Right atrium auricular region (tissue), 2 donors: ENCODE measurements around the gene GNAZ. TPM values are rescaled to one million over a fixed set of nuclear protein-coding genes. Genes with fewer than 3 reads are reported as not detected.

Source experiments
- DNase-seq: peaks from one replicate; pipeline ENCODE4 v3.0.0-alpha.2; 2019; ENCODE audit warnings: low spot score
- H3K27ac ChIP-seq, 2 donors: fragments of 200-600 bp; sonication (generic); 1 replicate in 1 of 2; 2 replicates in 1 of 2; pipeline ENCODE4 v1.5.1; 2016 to 2019
- H3K27me3 ChIP-seq, 2 donors: fragments of 200-600 bp; sonication (generic); one replicate each; pipeline versions ENCODE4 v1.5.1 to v1.6.0; 2017 to 2019
- H3K36me3 ChIP-seq: fragments of 200-600 bp; sonication (generic); one replicate; pipeline ENCODE4 v1.5.1; 2016
- H3K4me1 ChIP-seq, 2 donors: fragments of 200-600 bp; sonication (generic); one replicate each; pipeline versions ENCODE4 v1.5.1 to v1.6.0; 2017 to 2019
- H3K4me3 ChIP-seq, 2 donors: fragments of 200-600 bp; sonication (generic); 1 replicate in 1 of 2; 2 replicates in 1 of 2; pipeline ENCODE4 v1.5.1; 2017 to 2019; ENCODE audit warnings: mild to moderate bottlenecking in 1 of 2, moderate library complexity in 1 of 2
- H3K9me3 ChIP-seq, 2 donors: fragments of 200-600 bp; sonication (generic); one replicate each; pipeline ENCODE4 v1.5.1; 2019
- total RNA-seq, 2 donors: library from RNA; depleted of rRNA; stranded (reverse); fragments of >200 nt; gene quantifications; one replicate each; pipeline ENCODE4 v1.1.0, GENCODE V29; 2016
- TF ChIP-seq, protein P1 (sequence below), 2 donors: fragments of 200-600 bp; sonication (generic); IDR thresholded peaks; one replicate each; pipeline ENCODE4 v1.5.1; 2019; ENCODE audit warnings: antibody characterized with exemption in 2 of 2

The GNAZ gene
- total RNA-seq, 2 donors from 2014 or later: 1.9 to 3.2 TPM

DNA sequence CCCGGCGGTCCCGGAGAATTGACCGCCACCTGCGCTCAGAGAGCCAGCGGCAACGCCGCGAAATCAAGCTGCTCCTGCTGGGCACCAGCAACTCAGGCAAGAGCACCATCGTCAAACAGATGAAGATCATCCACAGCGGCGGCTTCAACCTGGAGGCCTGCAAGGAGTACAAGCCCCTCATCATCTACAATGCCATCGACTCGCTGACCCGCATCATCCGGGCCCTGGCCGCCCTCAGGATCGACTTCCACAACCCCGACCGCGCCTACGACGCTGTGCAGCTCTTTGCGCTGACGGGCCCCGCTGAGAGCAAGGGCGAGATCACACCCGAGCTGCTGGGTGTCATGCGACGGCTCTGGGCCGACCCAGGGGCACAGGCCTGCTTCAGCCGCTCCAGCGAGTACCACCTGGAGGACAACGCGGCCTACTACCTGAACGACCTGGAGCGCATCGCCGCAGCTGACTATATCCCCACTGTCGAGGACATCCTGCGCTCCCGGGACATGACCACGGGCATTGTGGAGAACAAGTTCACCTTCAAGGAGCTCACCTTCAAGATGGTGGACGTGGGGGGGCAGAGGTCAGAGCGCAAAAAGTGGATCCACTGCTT is 25.5 kb downstream of the GNAZ start:
- H3K27me3 ChIP-seq: no peaks in the 10 kb centered on the region
- H3K9me3 ChIP-seq: no peaks in the 10 kb centered on the region
- TF ChIP-seq, protein P1, sequence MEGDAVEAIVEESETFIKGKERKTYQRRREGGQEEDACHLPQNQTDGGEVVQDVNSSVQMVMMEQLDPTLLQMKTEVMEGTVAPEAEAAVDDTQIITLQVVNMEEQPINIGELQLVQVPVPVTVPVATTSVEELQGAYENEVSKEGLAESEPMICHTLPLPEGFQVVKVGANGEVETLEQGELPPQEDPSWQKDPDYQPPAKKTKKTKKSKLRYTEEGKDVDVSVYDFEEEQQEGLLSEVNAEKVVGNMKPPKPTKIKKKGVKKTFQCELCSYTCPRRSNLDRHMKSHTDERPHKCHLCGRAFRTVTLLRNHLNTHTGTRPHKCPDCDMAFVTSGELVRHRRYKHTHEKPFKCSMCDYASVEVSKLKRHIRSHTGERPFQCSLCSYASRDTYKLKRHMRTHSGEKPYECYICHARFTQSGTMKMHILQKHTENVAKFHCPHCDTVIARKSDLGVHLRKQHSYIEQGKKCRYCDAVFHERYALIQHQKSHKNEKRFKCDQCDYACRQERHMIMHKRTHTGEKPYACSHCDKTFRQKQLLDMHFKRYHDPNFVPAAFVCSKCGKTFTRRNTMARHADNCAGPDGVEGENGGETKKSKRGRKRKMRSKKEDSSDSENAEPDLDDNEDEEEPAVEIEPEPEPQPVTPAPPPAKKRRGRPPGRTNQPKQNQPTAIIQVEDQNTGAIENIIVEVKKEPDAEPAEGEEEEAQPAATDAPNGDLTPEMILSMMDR (IDR thresholded peaks at IDR 0.05): no peak

GRCh38 chr22:23097412-23098229 is 27.3 kb downstream of the GNAZ start:
- no peak for DNase-seq
- H3K36me3 ChIP-seq: no peaks in the 10 kb centered on the region
- H3K4me3 ChIP-seq: no peak overlapping the region
- no peaks in the 10 kb centered on the region for H3K9me3 ChIP-seq
- H3K4me1 ChIP-seq: peaks cover 0 to 31% of the 10 kb centered on the region in 2 donors
- H3K27me3 ChIP-seq: no peaks in the 10 kb centered on the region
- peak overlapping the region; percentile 67 to 82 for H3K27ac ChIP-seq
- TF ChIP-seq, protein P1 (IDR thresholded peaks at IDR 0.05): no peak

More for the DNA sequence above, 25.5 kb downstream of the GNAZ start:
- DNase-seq: no peak
- Histone ChIP-seq H3K4me3 (no peak overlapping the region), H3K27ac (no peak overlapping the region), H3K4me1 (peaks cover 0 to 31% of the 10 kb centered on the region in 2 donors), H3K36me3 (no peaks in the 10 kb centered on the region)

- no peak overlapping the region for H3K4me3 ChIP-seq
- peaks cover 0 to 31% of the 10 kb centered on the region in 2 donors for H3K4me1 ChIP-seq
Observed at GRCh38 chr22:23098230-23098705, 27.9 kb downstream of the GNAZ start.

DNA sequence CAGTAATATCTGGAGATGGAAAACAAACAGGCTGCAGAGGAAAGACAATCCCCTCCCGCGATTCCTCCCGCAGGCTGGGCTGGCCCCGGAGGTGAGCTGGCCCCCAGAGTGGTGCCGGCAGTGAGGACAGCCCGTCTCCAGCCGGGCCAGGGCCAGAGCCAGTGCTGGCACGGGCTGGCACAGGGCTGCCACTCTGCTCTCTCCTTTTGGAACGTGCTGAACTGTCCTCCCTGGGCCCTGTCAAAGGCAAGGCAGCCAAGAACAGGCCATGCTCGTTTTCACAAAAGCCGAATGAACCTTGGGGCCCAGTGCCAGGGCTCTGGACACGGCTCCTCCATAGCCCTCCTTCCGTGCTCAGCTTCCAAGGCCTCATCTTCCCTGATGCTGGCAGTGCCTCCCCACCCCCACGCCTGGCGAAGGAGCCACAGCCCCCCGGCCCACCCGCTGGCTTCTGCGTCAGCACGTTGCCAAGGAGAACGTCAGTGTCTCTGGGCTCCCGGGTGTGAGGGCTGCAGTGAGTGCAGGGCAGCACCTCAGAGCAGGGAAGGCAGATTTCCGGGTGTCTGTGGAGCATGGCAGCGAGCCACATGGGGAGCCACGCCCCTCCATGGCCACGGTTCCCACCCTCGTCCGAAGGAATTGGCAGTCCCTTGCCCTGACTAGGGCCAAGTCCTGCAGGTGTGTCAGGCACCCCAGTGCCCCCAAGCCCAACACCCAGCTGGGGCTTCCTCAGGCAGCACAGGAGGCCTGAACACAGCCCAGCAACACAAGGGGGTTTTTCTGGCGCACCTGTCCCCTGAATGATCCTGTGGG is 28.6 kb downstream of the GNAZ start:
- H3K27me3 ChIP-seq: no peaks in the 10 kb centered on the region
- H3K36me3 ChIP-seq: no peaks in the 10 kb centered on the region
- H3K4me3 ChIP-seq: no peak overlapping the region
- TF ChIP-seq, protein P1 (IDR thresholded peaks at IDR 0.05): no peak
- no peaks in the 10 kb centered on the region for H3K9me3 ChIP-seq
- peaks cover 0 to 31% of the 10 kb centered on the region in 2 donors for H3K4me1 ChIP-seq
- peak overlapping the region; percentile 67 to 82 for H3K27ac ChIP-seq
- DNase-seq: no peak

More at GRCh38 chr22:23098230-23098705, 27.9 kb downstream of the GNAZ start:
- TF ChIP-seq, protein P1 (IDR thresholded peaks at IDR 0.05): no peak
- Histone ChIP-seq H3K36me3 (no peaks in the 10 kb centered on the region), H3K9me3 (no peaks in the 10 kb centered on the region), H3K27ac (peak overlapping the region; percentile 67 to 82), H3K27me3 (no peaks in the 10 kb centered on the region)
- DNase-seq: no peak

DNA sequence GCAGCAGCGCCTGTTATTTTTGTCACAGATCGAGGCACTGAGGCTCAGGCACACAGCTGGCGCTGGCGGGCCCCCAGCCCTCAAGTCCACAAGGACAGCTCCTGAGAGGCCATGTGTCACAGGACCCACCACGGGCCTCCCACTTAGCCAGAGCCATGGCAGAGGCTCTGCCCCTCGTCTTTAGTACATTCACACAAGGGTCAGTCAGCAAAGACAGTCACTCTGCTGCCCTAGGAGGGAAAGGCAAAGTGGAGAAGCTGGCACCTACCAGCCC is 29.1 kb downstream of the GNAZ start:
- H3K36me3 ChIP-seq: no peaks in the 10 kb centered on the region
- TF ChIP-seq, protein P1 (IDR thresholded peaks at IDR 0.05): no peak
- H3K9me3 ChIP-seq: no peaks in the 10 kb centered on the region
- DNase-seq: no peak
- H3K27ac ChIP-seq: peak overlapping the region; percentile 67 to 82
- H3K4me1 ChIP-seq: peaks cover 0 to 31% of the 10 kb centered on the region in 2 donors
- no peaks in the 10 kb centered on the region for H3K27me3 ChIP-seq
- H3K4me3 ChIP-seq: no peak overlapping the region
